HepG2 (cell line): ENCODE data around the gene SCMH1. TPM values are rescaled to one million over a fixed set of nuclear protein-coding genes. Genes with fewer than 3 reads are reported as not detected.

Source experiments
- JUND ChIP-seq: sonication (generic); formaldehyde crosslinking; IDR thresholded peaks from 2 replicates; pipeline ENCODE4 v1.8.0; 2022; ENCODE audit warnings: mild to moderate bottlenecking, missing genetic modification reagents
- KLF6 ChIP-seq: IDR thresholded peaks from 2 replicates; pipeline ENCODE4 v1.8.0; 2016; ENCODE audit warnings: missing biosample characterization, missing genetic modification reagents
- SAP130 ChIP-seq: IDR thresholded peaks from 2 replicates; pipeline ENCODE4 v1.6.1; 2016; ENCODE audit warnings: low read depth
- polyA plus RNA-seq, 8 experiments: library from polyadenylated mRNA; depleted of rRNA in 3 of 8; stranded (reverse) in 7 of 8; unstranded in 1 of 8; fragments of >200 nt; fragmentation: Illumina TruSeq in 4 of 8; extraction: Trizol in 4 of 8; gene quantifications; 2 replicates each; pipeline versions ENCODE4 v1.2.1 to v1.2.3, GENCODE V29; 2011 to 2016; ENCODE audit warnings: low read depth in 4 of 8, missing spikeins in 1 of 8, mixed read lengths in 1 of 8; ENCODE audit not compliant: insufficient read depth in 1 of 8
- total RNA-seq, 5 experiments: library from RNA; depleted of rRNA; stranded (reverse); fragments of >200 nt; fragmentation: Illumina TruSeq; extraction: Trizol; gene quantifications; 2 replicates each; pipeline ENCODE4 v1.2.3, GENCODE V29; 2016; ENCODE audit warnings: low read depth in 1 of 5
- TF ChIP-seq, protein P1 (sequence below): sonication (generic); formaldehyde crosslinking; IDR thresholded peaks from 2 replicates; pipeline ENCODE4 v1.4.0; 2020; ENCODE audit warnings: missing genetic modification reagents
- TF ChIP-seq, protein P2 (sequence below), 2 experiments: sonication (generic) in 1 of 2; formaldehyde crosslinking in 1 of 2; IDR thresholded peaks; 2 replicates each; pipeline versions ENCODE4 v1.4.0 to v1.6.1; 2018 to 2020; ENCODE audit warnings: missing genetic modification reagents in 2 of 2, borderline replicate concordance in 1 of 2, low read depth in 1 of 2, mild to moderate bottlenecking in 1 of 2, missing biosample characterization in 1 of 2
- TF ChIP-seq, protein P3 (sequence below): sonication (generic); formaldehyde crosslinking; IDR thresholded peaks from 2 replicates; pipeline ENCODE4 v1.4.0; 2020; ENCODE audit warnings: missing genetic modification reagents
- TF ChIP-seq, protein P4 (sequence below): IDR thresholded peaks from 2 replicates; pipeline ENCODE4 v1.6.1; 2012; ENCODE audit warnings: inconsistent platforms

SCMH1 gene
- total and polyA plus RNA-seq, 2 of the 13 experiments (the other 11 are each of a cell fraction or from before 2014, with no cell fraction given) = 41.8 to 52.6 TPM

DNA sequence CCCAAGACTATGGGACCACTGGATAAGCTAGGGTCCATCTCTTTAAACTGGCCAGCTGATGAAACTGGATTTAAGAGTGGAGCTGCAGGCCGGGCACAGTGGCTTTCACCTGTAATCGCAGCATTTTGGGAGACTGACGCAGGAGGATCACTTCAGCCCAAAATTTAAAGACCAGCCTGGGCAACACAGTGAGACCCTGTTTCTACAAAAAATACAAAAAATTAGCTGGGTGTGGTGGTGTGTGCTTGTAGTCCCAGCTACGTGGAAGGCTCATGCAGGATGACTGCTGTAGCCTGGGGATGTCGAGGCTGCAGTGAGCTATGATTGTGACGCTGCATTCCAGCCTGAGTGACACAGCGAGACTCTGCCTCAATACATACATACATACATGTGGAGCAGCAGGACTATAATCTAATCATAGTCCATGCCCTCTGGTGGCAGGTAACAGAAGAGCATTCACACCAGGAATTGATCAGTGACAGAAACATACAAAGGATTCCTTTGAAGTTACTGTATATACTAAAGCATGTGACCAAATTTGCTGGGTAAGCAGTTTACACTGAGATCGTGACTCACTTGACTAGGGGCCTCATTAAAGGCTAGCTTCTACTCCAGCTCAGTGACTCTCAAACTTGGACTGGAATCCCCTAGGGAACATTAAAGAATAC is 119.1 kb downstream of the SCMH1 start (continued):
- TF ChIP-seq, protein P1, sequence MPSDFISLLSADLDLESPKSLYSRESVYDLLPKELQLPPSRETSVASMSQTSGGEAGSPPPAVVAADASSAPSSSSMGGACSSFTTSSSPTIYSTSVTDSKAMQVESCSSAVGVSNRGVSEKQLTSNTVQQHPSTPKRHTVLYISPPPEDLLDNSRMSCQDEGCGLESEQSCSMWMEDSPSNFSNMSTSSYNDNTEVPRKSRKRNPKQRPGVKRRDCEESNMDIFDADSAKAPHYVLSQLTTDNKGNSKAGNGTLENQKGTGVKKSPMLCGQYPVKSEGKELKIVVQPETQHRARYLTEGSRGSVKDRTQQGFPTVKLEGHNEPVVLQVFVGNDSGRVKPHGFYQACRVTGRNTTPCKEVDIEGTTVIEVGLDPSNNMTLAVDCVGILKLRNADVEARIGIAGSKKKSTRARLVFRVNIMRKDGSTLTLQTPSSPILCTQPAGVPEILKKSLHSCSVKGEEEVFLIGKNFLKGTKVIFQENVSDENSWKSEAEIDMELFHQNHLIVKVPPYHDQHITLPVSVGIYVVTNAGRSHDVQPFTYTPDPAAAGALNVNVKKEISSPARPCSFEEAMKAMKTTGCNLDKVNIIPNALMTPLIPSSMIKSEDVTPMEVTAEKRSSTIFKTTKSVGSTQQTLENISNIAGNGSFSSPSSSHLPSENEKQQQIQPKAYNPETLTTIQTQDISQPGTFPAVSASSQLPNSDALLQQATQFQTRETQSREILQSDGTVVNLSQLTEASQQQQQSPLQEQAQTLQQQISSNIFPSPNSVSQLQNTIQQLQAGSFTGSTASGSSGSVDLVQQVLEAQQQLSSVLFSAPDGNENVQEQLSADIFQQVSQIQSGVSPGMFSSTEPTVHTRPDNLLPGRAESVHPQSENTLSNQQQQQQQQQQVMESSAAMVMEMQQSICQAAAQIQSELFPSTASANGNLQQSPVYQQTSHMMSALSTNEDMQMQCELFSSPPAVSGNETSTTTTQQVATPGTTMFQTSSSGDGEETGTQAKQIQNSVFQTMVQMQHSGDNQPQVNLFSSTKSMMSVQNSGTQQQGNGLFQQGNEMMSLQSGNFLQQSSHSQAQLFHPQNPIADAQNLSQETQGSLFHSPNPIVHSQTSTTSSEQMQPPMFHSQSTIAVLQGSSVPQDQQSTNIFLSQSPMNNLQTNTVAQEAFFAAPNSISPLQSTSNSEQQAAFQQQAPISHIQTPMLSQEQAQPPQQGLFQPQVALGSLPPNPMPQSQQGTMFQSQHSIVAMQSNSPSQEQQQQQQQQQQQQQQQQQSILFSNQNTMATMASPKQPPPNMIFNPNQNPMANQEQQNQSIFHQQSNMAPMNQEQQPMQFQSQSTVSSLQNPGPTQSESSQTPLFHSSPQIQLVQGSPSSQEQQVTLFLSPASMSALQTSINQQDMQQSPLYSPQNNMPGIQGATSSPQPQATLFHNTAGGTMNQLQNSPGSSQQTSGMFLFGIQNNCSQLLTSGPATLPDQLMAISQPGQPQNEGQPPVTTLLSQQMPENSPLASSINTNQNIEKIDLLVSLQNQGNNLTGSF = no peak
- no peak for TF ChIP-seq KLF6
- TF ChIP-seq, protein P2, sequence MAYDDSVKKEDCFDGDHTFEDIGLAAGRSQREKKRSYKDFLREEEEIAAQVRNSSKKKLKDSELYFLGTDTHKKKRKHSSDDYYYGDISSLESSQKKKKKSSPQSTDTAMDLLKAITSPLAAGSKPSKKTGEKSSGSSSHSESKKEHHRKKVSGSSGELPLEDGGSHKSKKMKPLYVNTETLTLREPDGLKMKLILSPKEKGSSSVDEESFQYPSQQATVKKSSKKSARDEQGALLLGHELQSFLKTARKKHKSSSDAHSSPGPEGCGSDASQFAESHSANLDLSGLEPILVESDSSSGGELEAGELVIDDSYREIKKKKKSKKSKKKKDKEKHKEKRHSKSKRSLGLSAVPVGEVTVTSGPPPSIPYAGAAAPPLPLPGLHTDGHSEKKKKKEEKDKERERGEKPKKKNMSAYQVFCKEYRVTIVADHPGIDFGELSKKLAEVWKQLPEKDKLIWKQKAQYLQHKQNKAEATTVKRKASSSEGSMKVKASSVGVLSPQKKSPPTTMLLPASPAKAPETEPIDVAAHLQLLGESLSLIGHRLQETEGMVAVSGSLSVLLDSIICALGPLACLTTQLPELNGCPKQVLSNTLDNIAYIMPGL (CRISPR knock-in tag; IDR thresholded peaks at IDR 0.05; ENCODE audit: borderline replicate concordance in 1 of 2, low read depth in 1 of 2) = 0 out of 4 replicates have a peak, but pooled peaks of 1 of the 2 experiments have one; percentile 20
- TF ChIP-seq, protein P3, sequence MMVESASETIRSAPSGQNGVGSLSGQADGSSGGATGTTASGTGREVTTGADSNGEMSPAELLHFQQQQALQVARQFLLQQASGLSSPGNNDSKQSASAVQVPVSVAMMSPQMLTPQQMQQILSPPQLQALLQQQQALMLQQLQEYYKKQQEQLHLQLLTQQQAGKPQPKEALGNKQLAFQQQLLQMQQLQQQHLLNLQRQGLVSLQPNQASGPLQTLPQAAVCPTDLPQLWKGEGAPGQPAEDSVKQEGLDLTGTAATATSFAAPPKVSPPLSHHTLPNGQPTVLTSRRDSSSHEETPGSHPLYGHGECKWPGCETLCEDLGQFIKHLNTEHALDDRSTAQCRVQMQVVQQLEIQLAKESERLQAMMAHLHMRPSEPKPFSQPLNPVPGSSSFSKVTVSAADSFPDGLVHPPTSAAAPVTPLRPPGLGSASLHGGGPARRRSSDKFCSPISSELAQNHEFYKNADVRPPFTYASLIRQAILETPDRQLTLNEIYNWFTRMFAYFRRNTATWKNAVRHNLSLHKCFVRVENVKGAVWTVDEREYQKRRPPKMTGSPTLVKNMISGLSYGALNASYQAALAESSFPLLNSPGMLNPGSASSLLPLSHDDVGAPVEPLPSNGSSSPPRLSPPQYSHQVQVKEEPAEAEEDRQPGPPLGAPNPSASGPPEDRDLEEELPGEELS (CRISPR knock-in tag) = peak; percentile 61; the same call in 1 of the 2 replicates
- TF ChIP-seq, protein P4, sequence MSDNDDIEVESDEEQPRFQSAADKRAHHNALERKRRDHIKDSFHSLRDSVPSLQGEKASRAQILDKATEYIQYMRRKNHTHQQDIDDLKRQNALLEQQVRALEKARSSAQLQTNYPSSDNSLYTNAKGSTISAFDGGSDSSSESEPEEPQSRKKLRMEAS = peak; percentile 49; the same call in 1 of the 2 replicates
- peak; percentile 39; the same call in 1 of the 2 replicates for TF ChIP-seq JUND (CRISPR knock-in tag)
- peak; percentile 35; the same call in 1 of the 2 replicates for TF ChIP-seq SAP130
- TF ChIP-seq, all 625 proteins: peak for 43
